ENCODE results near the gene EIF2D. TPM values are rescaled to one million over a fixed set of nuclear protein-coding genes. Genes with fewer than 3 reads are reported as not detected.

Gene EIF2D
- total and polyA plus RNA-seq, 7 experiments from 2014 or later, result 33.5 to 73.0 (median 53.4) TPM

DNA sequence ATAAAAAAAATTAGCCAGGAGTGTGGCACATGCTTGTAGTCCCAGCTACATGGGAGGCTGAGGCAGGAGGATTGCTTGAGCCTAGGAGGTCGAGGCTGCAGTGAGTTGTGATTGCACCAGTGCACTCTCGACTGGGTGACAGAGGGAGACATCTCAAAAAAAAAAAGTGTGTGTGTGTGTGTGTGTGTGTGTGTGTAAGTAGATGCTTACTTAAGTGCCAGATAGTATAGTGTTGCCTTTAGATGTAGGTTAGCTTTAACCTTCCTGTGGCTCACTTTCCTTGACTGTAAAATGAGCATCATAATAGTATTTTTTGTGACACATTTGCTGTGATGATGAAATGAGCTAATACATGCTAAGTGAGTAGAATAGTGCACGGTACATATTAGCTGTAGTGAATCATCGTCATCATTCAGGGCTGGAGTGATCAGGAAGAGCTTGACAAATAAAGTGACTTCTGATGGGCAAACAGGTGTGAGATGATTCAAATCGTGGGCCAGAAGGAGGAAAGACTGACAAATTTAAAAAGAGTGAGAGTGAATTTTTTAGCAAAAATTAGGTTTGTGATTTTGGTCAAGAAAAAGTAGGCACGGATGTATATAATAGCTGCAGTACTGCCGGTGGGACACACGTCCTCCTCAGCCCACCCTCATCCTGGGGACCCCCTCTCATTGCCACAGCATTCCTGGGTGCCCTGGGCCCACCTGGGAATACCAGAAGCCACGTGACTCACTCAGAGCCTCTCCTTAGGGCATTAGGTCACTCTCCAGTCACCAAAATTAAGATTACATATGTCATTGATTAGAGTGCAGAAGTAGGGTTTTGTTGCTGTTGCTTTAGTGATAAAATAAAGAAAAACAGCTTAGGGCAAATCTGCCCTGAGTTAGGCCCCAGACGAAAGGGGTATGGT, 33.9 kb downstream of the EIF2D start:
- Mint-ChIP-seq H3K9me3 (no peaks in the 10 kb centered on the region), H3K36me3 (peaks cover 5 to 55% (median 22%) of the 10 kb centered on the region in 5 donors), H3K27me3 (no peaks in the 10 kb centered on the region), H3K4me1 (peaks cover 72 to 100% (median 96%) of the 10 kb centered on the region in 7 donors), H3K4me3 (peak overlapping the region; percentile 65 to 88 (median 78)), H3K27ac (peak overlapping the region; percentile 86 to 100 (median 93))
- peak overlapping the region; percentile 90 for H3K27ac ChIP-seq (ENCODE audit: low read depth, low read length)
- H3K4me1 ChIP-seq (ENCODE audit: control insufficient read depth in 2 of 2, insufficient read depth in 2 of 2, low read length in 2 of 2), result peaks cover 98% of the 10 kb centered on the region in 2 donors
- peaks cover under 1 to 22% (median 11%) of the 10 kb centered on the region in 3 experiments for H3K36me3 ChIP-seq (ENCODE audit: control insufficient read depth in 2 of 3, insufficient read depth in 3 of 3, low read length in 3 of 3)
- intact Hi-C loops (cut with micrococcal nuclease), result no loop called here
- ChIA-PET POLR2A (interaction anchor here (1.9 to 30.7 kb wide), 3 partner anchors 19 to 107 kb away, joined by 4 to 722 read pairs (median 37); no protein-coding TSS in a partner anchor), CTCF (interaction anchor here (0.7 to 15.4 kb wide), 5 partner anchors 19 to 116 kb away, joined by 3 to 424 read pairs (median 6); partner anchors contain the start of gene IKBKE)
- no peaks in the 10 kb centered on the region for H3K27me3 ChIP-seq (ENCODE audit: control insufficient read depth in 2 of 2, insufficient read depth in 2 of 2, low read length in 2 of 2)
- H3K9me3 ChIP-seq (ENCODE audit: control insufficient read depth in 2 of 3, low read length in 3 of 3), result no peaks in the 10 kb centered on the region
- DNase-seq, result peak in 1 of 9 donors; percentile 57
- ATAC-seq, result peak; percentile 3
- H3K4me3 ChIP-seq (ENCODE audit: low read length), result no peak overlapping the region

DNA sequence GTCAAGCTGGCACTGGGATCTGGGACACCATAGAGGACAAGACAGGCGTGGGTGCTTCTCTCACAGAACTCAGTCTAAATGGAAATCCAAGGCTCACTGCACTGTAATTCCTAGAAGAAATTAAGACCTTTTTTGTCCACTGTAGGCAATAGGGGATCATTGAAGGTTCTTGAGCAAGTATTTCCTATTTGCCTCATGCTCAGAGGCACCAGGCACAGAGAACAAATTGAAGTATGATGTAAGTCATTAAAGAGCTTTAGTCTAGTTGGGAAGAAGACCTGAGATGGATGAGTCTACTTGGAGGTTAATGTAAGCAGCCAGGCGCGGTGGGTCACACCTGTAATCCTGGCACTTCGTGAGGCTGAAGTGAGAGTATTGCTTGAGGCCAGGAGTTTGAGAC, 34.6 kb downstream of the EIF2D start:
- Mint-ChIP-seq H3K4me3 (peak overlapping the region; percentile 50 to 88 (median 76)), H3K27me3 (no peaks in the 10 kb centered on the region)

DNA sequence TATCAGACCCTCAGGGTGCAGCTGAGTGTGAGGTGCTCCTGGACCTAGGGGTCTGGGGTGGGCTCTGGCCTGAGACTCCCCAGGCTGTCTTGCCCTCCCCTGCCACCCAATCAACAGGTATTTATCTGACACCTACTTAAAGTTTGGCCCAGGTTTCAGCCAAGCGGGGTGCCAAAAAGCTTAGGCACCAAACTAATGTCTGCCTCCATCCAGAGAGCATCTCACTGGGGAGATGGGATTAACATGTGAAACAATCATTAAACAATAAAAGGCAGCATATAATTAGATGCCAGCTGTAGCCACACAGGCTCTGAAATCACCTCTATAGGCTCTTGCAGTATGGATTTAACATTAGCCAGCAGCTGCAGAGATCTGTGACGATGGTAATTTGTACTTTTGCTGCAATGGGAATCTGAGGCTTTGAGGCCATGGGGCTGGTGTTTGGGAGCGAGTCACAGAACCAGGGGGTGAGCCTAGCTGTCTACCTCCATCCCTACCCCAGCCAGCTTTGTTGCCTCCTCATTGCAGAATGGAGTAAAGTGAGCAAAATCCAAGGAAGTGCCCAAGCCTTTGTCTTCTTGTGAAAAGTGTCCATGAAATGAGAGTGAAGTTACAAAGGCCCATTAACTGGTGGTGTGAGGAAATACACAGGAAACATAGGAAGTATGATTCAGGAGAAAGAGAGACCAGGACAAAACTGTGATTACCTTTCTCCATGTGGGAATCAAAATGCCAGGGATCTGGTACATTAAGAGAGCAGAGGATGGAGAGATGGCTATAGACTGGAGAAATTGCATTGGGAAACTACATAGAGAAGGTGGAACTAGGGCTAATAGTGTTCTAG, 36.1 kb downstream of the EIF2D start:
- Histone ChIP-seq H3K27me3 (ENCODE audit: control insufficient read depth in 2 of 2, insufficient read depth in 2 of 2, low read length in 2 of 2) (no peaks in the 10 kb centered on the region), H3K36me3 (ENCODE audit: control insufficient read depth in 2 of 3, insufficient read depth in 3 of 3, low read length in 3 of 3) (peaks cover 5 to 28% (median 5%) of the 10 kb centered on the region in 3 experiments), H3K27ac (ENCODE audit: low read depth, low read length) (peak overlapping the region; percentile 90), H3K4me3 (ENCODE audit: low read length) (peak overlapping the region; percentile 32), H3K9me3 (ENCODE audit: control insufficient read depth in 2 of 3, low read length in 3 of 3) (no peaks in the 10 kb centered on the region), H3K4me1 (ENCODE audit: control insufficient read depth in 2 of 2, insufficient read depth in 2 of 2, low read length in 2 of 2) (peaks cover 98% of the 10 kb centered on the region in 2 donors)
- peaks cover 12 to 57% (median 27%) of the 10 kb centered on the region in 5 donors for H3K36me3 Mint-ChIP-seq
- H3K4me3 Mint-ChIP-seq, result peak overlapping the region; percentile 68 to 88 (median 79)
- intact Hi-C loops (cut with micrococcal nuclease), result loop anchor here (1.0 to 2.0 kb wide), 4 partner anchors 13 to 19 kb away; no protein-coding TSS in a partner anchor
- ATAC-seq (no peak), DNase-seq (peak in 1 of 9 donors; percentile 9)
- POLR2A ChIA-PET, result interaction anchor here (0.9 to 30.7 kb wide), 6 partner anchors 10 to 345 kb away, joined by 3 to 722 read pairs (median 4); no protein-coding TSS in a partner anchor
- CTCF ChIA-PET, result interaction anchor here (0.7 to 15.4 kb wide), 6 partner anchors 8 to 877 kb away, joined by 3 to 424 read pairs (median 4); partner anchors contain the start of gene EIF2D
- H3K9me3 Mint-ChIP-seq, result no peaks in the 10 kb centered on the region
- H3K27ac Mint-ChIP-seq, result peak overlapping the region; percentile 81 to 100 (median 91)
- no peaks in the 10 kb centered on the region for H3K27me3 Mint-ChIP-seq
- peaks cover 75 to 100% (median 96%) of the 10 kb centered on the region in 7 donors for H3K4me1 Mint-ChIP-seq

More for the DNA sequence above, 34.6 kb downstream of the EIF2D start:
- Mint-ChIP-seq H3K4me1 (peaks cover 73 to 100% (median 96%) of the 10 kb centered on the region in 7 donors), H3K27ac (peak overlapping the region; percentile 86 to 100 (median 93)), H3K36me3 (peaks cover 4 to 58% (median 28%) of the 10 kb centered on the region in 5 donors), H3K9me3 (no peaks in the 10 kb centered on the region)
- DNase-seq, result peak in 1 of 9 donors; percentile 8
- POLR2A ChIA-PET, result interaction anchor here (1.9 to 30.7 kb wide), 3 partner anchors 18 to 106 kb away, joined by 4 to 722 read pairs (median 37); no protein-coding TSS in a partner anchor
- H3K4me1 ChIP-seq (ENCODE audit: control insufficient read depth in 2 of 2, insufficient read depth in 2 of 2, low read length in 2 of 2), result peaks cover 98% of the 10 kb centered on the region in 2 donors
- intact Hi-C loops (cut with micrococcal nuclease), result no loop called here
- H3K27ac ChIP-seq (ENCODE audit: low read depth, low read length), result peak overlapping the region; percentile 90
- no peak for ATAC-seq
- H3K36me3 ChIP-seq (ENCODE audit: control insufficient read depth in 2 of 3, insufficient read depth in 3 of 3, low read length in 3 of 3), result peaks cover 0 to 18% (median 9%) of the 10 kb centered on the region in 3 experiments
- no peaks in the 10 kb centered on the region for H3K27me3 ChIP-seq (ENCODE audit: control insufficient read depth in 2 of 2, insufficient read depth in 2 of 2, low read length in 2 of 2)
- CTCF ChIA-PET, result interaction anchor here (1.3 to 15.4 kb wide), 4 partner anchors 18 to 115 kb away, joined by 3 to 424 read pairs (median 18); no protein-coding TSS in a partner anchor
- no peaks in the 10 kb centered on the region for H3K9me3 ChIP-seq (ENCODE audit: control insufficient read depth in 2 of 3, low read length in 3 of 3)
- no peak overlapping the region for H3K4me3 ChIP-seq (ENCODE audit: low read length)

DNA sequence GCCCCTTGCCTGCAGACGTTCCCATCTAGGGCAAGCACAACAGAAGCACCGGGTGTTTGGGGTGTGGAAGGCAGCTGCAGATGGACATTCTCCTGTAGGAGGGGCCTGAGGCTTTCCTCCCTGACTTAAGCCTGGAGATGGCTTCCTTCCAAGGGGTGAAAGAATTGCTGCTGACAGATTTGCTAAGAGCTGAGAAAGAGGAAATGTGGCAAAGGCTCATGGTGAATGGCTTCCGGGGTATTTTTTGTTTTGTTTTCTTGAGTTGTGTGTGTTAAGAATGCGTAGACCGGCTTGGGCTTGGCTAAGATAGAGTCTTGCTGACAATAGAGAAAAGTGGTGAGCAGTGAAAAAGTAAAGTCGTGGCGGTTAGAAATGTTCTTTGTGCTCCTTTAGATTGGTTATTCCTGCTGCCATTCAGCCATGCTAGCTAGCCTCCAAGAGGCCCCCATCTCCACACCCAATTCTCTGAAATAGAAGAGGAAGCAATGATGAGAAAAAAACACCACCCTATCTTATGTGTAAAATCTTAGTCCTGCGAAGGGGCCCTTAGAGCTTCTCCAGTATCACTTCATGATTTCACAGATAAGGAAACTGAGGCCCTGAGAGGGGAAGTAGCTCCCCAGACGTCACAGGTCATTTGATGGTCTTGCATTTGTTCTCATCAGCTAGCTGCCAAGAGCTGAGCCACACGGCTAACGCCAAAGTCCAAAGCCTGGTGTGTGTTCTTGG, 36.9 kb downstream of the EIF2D start:
- H3K4me3 ChIP-seq (ENCODE audit: low read length), result peak overlapping the region; percentile 33
- H3K27ac ChIP-seq (ENCODE audit: low read depth, low read length), result peak overlapping the region; percentile 90
- DNase-seq, result peak in 7 of 9 donors; percentile 73 to 86 (median 82)
- peaks cover 98% of the 10 kb centered on the region in 2 donors for H3K4me1 ChIP-seq (ENCODE audit: control insufficient read depth in 2 of 2, insufficient read depth in 2 of 2, low read length in 2 of 2)
- intact Hi-C loops (cut with micrococcal nuclease), result loop anchor here (1.0 to 2.0 kb wide), 4 partner anchors 12 to 18 kb away; no protein-coding TSS in a partner anchor
- Mint-ChIP-seq H3K9me3 (no peaks in the 10 kb centered on the region), H3K4me1 (peaks cover 79 to 100% (median 96%) of the 10 kb centered on the region in 7 donors), H3K4me3 (peak overlapping the region; percentile 68 to 88 (median 79)), H3K36me3 (peaks cover 12 to 55% (median 22%) of the 10 kb centered on the region in 5 donors), H3K27ac (peak overlapping the region; percentile 81 to 100 (median 91)), H3K27me3 (no peaks in the 10 kb centered on the region)
- CTCF ChIA-PET, result interaction anchor here (0.7 to 15.4 kb wide), 6 partner anchors 9 to 878 kb away, joined by 3 to 424 read pairs (median 4); partner anchors contain the start of gene EIF2D
- ATAC-seq, result peak; percentile 75
- no peaks in the 10 kb centered on the region for H3K9me3 ChIP-seq (ENCODE audit: control insufficient read depth in 2 of 3, low read length in 3 of 3)
- peaks cover 5 to 28% (median 5%) of the 10 kb centered on the region in 3 experiments for H3K36me3 ChIP-seq (ENCODE audit: control insufficient read depth in 2 of 3, insufficient read depth in 3 of 3, low read length in 3 of 3)
- no peaks in the 10 kb centered on the region for H3K27me3 ChIP-seq (ENCODE audit: control insufficient read depth in 2 of 2, insufficient read depth in 2 of 2, low read length in 2 of 2)
- POLR2A ChIA-PET, result interaction anchor here (0.9 to 30.7 kb wide), 6 partner anchors 11 to 346 kb away, joined by 3 to 722 read pairs (median 4); no protein-coding TSS in a partner anchor

DNA sequence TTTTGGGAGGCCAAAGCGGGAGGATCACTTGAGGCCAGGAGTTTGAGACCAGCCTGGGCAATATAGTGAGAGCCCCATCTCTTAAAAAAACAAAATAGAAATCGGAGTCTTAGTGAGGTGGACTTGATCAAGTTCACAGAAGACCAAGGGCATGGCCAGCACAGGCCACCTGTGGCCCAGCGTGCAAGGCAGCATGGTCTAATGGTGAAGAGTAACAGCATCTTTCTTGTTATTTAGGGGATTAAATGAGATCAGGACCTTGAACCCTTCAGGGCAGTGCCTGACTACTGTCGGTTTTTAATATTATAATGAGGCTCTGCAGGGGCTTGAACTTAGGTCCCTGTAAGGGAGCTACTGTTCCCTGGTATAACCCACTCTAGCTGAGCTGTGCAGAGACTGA, 38.5 kb downstream of the EIF2D start:
- H3K9me3 ChIP-seq (ENCODE audit: control insufficient read depth in 2 of 3, low read length in 3 of 3), result no peaks in the 10 kb centered on the region
- ATAC-seq, result no peak
- ChIA-PET POLR2A (interaction anchor here (1.6 to 30.7 kb wide), 2 partner anchors 10 to 15 kb away, joined by 3 to 722 read pairs; no protein-coding TSS in a partner anchor), CTCF (interaction anchor here (1.8 to 15.4 kb wide), 2 partner anchors 14 to 28 kb away, joined by 7 to 424 read pairs; no protein-coding TSS in a partner anchor)
- H3K27ac ChIP-seq (ENCODE audit: low read depth, low read length), result peak overlapping the region; percentile 90
- peaks cover 94 to 97% of the 10 kb centered on the region in 2 donors for H3K4me1 ChIP-seq (ENCODE audit: control insufficient read depth in 2 of 2, insufficient read depth in 2 of 2, low read length in 2 of 2)
- DNase-seq, result no peak
- H3K9me3 Mint-ChIP-seq, result no peaks in the 10 kb centered on the region
- peak overlapping the region; percentile 78 to 100 (median 91) for H3K27ac Mint-ChIP-seq
- peaks cover 5 to 38% (median 5%) of the 10 kb centered on the region in 3 experiments for H3K36me3 ChIP-seq (ENCODE audit: control insufficient read depth in 2 of 3, insufficient read depth in 3 of 3, low read length in 3 of 3)
- no peaks in the 10 kb centered on the region for H3K27me3 ChIP-seq (ENCODE audit: control insufficient read depth in 2 of 2, insufficient read depth in 2 of 2, low read length in 2 of 2)
- intact Hi-C loops (cut with micrococcal nuclease), result loop anchor here in 1 of 2 donors (2.0 kb wide), 1 partner anchor 17 kb away; no protein-coding TSS in a partner anchor
- H3K36me3 Mint-ChIP-seq, result peaks cover 12 to 58% (median 18%) of the 10 kb centered on the region in 5 donors
- peaks cover 77 to 100% (median 95%) of the 10 kb centered on the region in 7 donors for H3K4me1 Mint-ChIP-seq
- H3K27me3 Mint-ChIP-seq, result no peaks in the 10 kb centered on the region
- H3K4me3 ChIP-seq (ENCODE audit: low read length), result no peak overlapping the region
- peak overlapping the region; percentile 30 to 99 (median 74) for H3K4me3 Mint-ChIP-seq
